CD4-positive, alpha-beta T cell (primary cell): Measurements from ENCODE around the gene CPSF4. TPM values are rescaled to one million over a fixed set of nuclear protein-coding genes. Genes with fewer than 3 reads are reported as not detected.
A peak's percentile ranks its signal among the peaks of the same experiment; 100 is the strongest.
"Not testable (repeated sequence)": the region's sequence is repeated elsewhere in the genome, so short reads cannot be mapped to it uniquely, and the experiment has no call there.

ENCODE experiments used
- ATAC-seq: fragments of 200-7000 bp; cut with Tn5 transposase; one replicate; pipeline ENCODE4 v1.10.0; 2022; ENCODE audit warnings: mild to moderate bottlenecking; ENCODE audit not compliant: poor library complexity
- CTCF ChIA-PET: fragments of 350-600 bp; sonication (Branson Sonifier 250); formaldehyde crosslinking; loops from one replicate; lab custom pipeline; 2021; ENCODE audit warnings: antibody characterized with exemption, inconsistent platforms; lab: Charles Lee
- POLR2A ChIA-PET: fragments of 350-600 bp; sonication (Branson Sonifier 250); formaldehyde crosslinking; loops from one replicate; lab custom pipeline; 2021; ENCODE audit warnings: antibody characterized with exemption, inconsistent platforms; lab: Charles Lee
- DNase-seq, 14 experiments: peaks; one replicate each; pipeline ENCODE4 v3.0.0-alpha.2; 2013 to 2020; ENCODE audit warnings: mixed read lengths in 2 of 14
- H3K27ac ChIP-seq, 2 donors: one replicate each; pipeline versions ENCODE4 v1.5.1 to v1.7.0; 2013; ENCODE audit warnings: low read length in 2 of 2, low read depth in 1 of 2, mild to moderate bottlenecking in 1 of 2
- H3K27me3 ChIP-seq, 2 experiments: 1 replicate in 1 of 2; 2 replicates in 1 of 2; pipeline versions ENCODE4 v1.6.1 to v1.7.0; 2013; ENCODE audit warnings: low read length in 2 of 2, control low read depth in 1 of 2, mild to moderate bottlenecking in 1 of 2, moderate library complexity in 1 of 2; ENCODE audit not compliant: insufficient read depth in 2 of 2, control insufficient read depth in 1 of 2
- H3K36me3 ChIP-seq: one replicate; pipeline ENCODE4 v1.6.1; 2013; ENCODE audit warnings: low read length, control low read depth; ENCODE audit not compliant: insufficient read depth
- H3K4me1 ChIP-seq: one replicate; pipeline ENCODE4 v1.6.1; 2013; ENCODE audit warnings: low read length, control low read depth; ENCODE audit not compliant: insufficient read depth
- H3K4me3 ChIP-seq: one replicate; pipeline ENCODE4 v1.5.1; 2013; ENCODE audit warnings: mild to moderate bottlenecking, low read length, moderate library complexity
- H3K9me3 ChIP-seq, 2 experiments: 1 replicate in 1 of 2; 2 replicates in 1 of 2; pipeline versions ENCODE4 v1.6.1 to v1.7.0; 2013; ENCODE audit warnings: low read length in 2 of 2, mild to moderate bottlenecking in 2 of 2, control low read depth in 1 of 2, moderate library complexity in 1 of 2; ENCODE audit not compliant: control insufficient read depth in 1 of 2, insufficient read depth in 1 of 2
- H3K27ac Mint-ChIP-seq: one replicate; pipeline ENCODE4 v1.8.0; 2020; ENCODE audit warnings: mixed read lengths
- H3K27me3 Mint-ChIP-seq: one replicate; pipeline ENCODE4 v1.8.0; 2021; ENCODE audit warnings: mixed read lengths
- H3K36me3 Mint-ChIP-seq: one replicate; pipeline ENCODE4 v1.8.0; 2021; ENCODE audit warnings: low read depth, mixed read lengths
- H3K4me1 Mint-ChIP-seq: one replicate; pipeline ENCODE4 v1.8.0; 2021; ENCODE audit warnings: low read depth, mixed read lengths
- H3K4me3 Mint-ChIP-seq: one replicate; pipeline ENCODE4 v1.8.0; 2020; ENCODE audit warnings: mild to moderate bottlenecking, mixed read lengths
- H3K9me3 Mint-ChIP-seq: one replicate; pipeline ENCODE4 v1.8.0; 2020; ENCODE audit warnings: mixed read lengths
- intact Hi-C, 2 experiments: fragments of 100-400 bp; cut with DNase I in 1 of 2; cut with micrococcal nuclease in 1 of 2; formaldehyde crosslinking; loops; one replicate each; pipeline versions ENCODE4 v1.15.1 to v1.9.0; 2023 to 2025; cut with DNase I, micrococcal nuclease
- total RNA-seq, 174 experiments: library from RNA in 2 of 174; stranded (reverse) in 2 of 174; gene quantifications; one replicate each; pipeline ENCODE4 v1.2.3 and lab custom pipeline; 2021 to 2026
- TF ChIP-seq, protein P1 (sequence below): fragments of 200-600 bp; IDR thresholded peaks from one replicate; pipeline ENCODE4 v1.8.0; 2022; ENCODE audit warnings: antibody characterized with exemption, mild to moderate bottlenecking

CPSF4 gene
- total RNA-seq, 2 experiments from 2014 or later, result 28.1 to 31.7 TPM

DNA sequence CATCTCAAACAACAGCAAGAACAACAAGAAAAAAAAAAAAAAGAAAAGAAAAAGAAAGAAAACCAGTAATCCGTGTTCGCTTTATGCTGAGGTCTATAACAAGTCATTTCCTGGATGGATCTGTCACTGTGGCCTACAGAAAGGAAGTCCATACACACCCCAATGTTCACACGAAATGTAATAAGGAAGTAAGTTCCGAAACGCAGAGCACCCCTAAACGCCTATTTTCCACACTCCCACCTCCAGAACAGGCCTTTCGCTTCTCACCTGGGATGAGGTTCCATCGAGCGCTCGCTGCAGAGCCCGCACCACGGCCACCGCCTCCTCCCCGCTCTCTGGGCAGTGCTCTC, 60.6 kb downstream of the CPSF4 start:
- TF ChIP-seq, protein P1, sequence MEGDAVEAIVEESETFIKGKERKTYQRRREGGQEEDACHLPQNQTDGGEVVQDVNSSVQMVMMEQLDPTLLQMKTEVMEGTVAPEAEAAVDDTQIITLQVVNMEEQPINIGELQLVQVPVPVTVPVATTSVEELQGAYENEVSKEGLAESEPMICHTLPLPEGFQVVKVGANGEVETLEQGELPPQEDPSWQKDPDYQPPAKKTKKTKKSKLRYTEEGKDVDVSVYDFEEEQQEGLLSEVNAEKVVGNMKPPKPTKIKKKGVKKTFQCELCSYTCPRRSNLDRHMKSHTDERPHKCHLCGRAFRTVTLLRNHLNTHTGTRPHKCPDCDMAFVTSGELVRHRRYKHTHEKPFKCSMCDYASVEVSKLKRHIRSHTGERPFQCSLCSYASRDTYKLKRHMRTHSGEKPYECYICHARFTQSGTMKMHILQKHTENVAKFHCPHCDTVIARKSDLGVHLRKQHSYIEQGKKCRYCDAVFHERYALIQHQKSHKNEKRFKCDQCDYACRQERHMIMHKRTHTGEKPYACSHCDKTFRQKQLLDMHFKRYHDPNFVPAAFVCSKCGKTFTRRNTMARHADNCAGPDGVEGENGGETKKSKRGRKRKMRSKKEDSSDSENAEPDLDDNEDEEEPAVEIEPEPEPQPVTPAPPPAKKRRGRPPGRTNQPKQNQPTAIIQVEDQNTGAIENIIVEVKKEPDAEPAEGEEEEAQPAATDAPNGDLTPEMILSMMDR, result no peak
- ChIA-PET CTCF (interaction anchor here (1.1 to 2.0 kb wide), 2 partner anchors 28 to 48 kb away, joined by 3 to 7 read pairs; no protein-coding TSS in a partner anchor), POLR2A (interaction anchor here (0.7 to 4.5 kb wide), 28 partner anchors 8 to 1353 kb away, joined by 3 to 99 read pairs (median 7); partner anchors contain the start of genes ARPC1A, ATP5MF, BUD31 and CPSF4)
- peak overlapping the region; percentile 77 for H3K4me3 ChIP-seq
- peaks cover 51% of the 10 kb centered on the region for H3K36me3 Mint-ChIP-seq
- ATAC-seq (peak; percentile 54), DNase-seq (peak in 4 of 14 experiments; percentile 13 to 79 (median 74))
- no peaks in the 10 kb centered on the region for H3K27me3 Mint-ChIP-seq
- no peaks in the 10 kb centered on the region for H3K9me3 Mint-ChIP-seq
- intact Hi-C loops, result loop anchor here (1.0 to 2.0 kb wide), 2 partner anchors 59 to 91 kb away; partner anchors contain the start of genes BUD31 (in 1 of the 2), PDAP1 (in 1 of the 2) and ZNF655 (in 1 of the 2)
- H3K27ac Mint-ChIP-seq, result peak overlapping the region; percentile 92
- peak overlapping the region; percentile 95 to 97 for H3K27ac ChIP-seq
- H3K4me3 Mint-ChIP-seq, result peak overlapping the region; percentile 97
- peaks cover 47% of the 10 kb centered on the region for H3K4me1 ChIP-seq
- peaks cover 35% of the 10 kb centered on the region for H3K36me3 ChIP-seq
- H3K4me1 Mint-ChIP-seq, result peaks cover 38% of the 10 kb centered on the region
- H3K27me3 ChIP-seq, result no peaks in the 10 kb centered on the region
- H3K9me3 ChIP-seq, result peaks cover 2 to 13% of the 10 kb centered on the region in 2 experiments

GRCh38 chr7:99499721-99500636, 61.2 kb downstream of the CPSF4 start, which contains the start of gene ZNF394:
Gene ZNF394 (minus strand): TSS chr7:99500281. CDS start chr7:99500093, 188 bp downstream.
- Histone ChIP-seq H3K27me3 (no peaks in the 10 kb centered on the region), H3K4me3 (peak within 1 kb of the TSS; percentile 77), H3K4me1 (peaks cover 48% of the 10 kb centered on the region), H3K36me3 (peaks cover 29% of the 10 kb centered on the region), H3K9me3 (peaks cover 0 to 6% of the 10 kb centered on the region in 2 experiments), H3K27ac (peak within 1 kb of the TSS; percentile 95 to 97)
- CTCF ChIA-PET, result interaction anchor here (1.1 to 2.0 kb wide), 4 partner anchors 9 to 47 kb away, joined by 3 to 7 read pairs (median 3); no protein-coding TSS in a partner anchor
- peak; percentile 80 to 95 (median 86) for DNase-seq
- Mint-ChIP-seq H3K27me3 (no peaks in the 10 kb centered on the region), H3K4me3 (peak within 1 kb of the TSS; percentile 97), H3K27ac (peak within 1 kb of the TSS; percentile 92), H3K36me3 (peaks cover 49% of the 10 kb centered on the region), H3K9me3 (no peaks in the 10 kb centered on the region), H3K4me1 (peaks cover 43% of the 10 kb centered on the region)
- POLR2A ChIA-PET, result interaction anchor here (0.6 to 4.5 kb wide), 36 partner anchors 9 to 1718 kb away, joined by 3 to 99 read pairs (median 5); partner anchors contain the start of genes ARPC1A, ATP5MF, BUD31 and CPSF4
- intact Hi-C loops, result loop anchor here (1.0 to 10.0 kb wide), 6 partner anchors 28 to 515 kb away; partner anchors contain the start of genes BUD31 (in 1 of the 2), FAM200A (in 1 of the 2), PDAP1 (in 1 of the 2) and ZKSCAN1 (in 1 of the 2)
- TF ChIP-seq, protein P1, result no peak
- peak; percentile 41 for ATAC-seq

GRCh38 chr7:99500637-99501009, 61.9 kb downstream of the CPSF4 start:
- peak overlapping the region; percentile 95 to 97 for H3K27ac ChIP-seq
- H3K4me1 Mint-ChIP-seq, result peaks cover 48% of the 10 kb centered on the region
- CTCF ChIA-PET, result interaction anchor here (1.3 to 2.0 kb wide), 3 partner anchors 9 to 29 kb away, joined by 3 to 7 read pairs (median 3); no protein-coding TSS in a partner anchor
- H3K27me3 ChIP-seq, result no peaks in the 10 kb centered on the region
- DNase-seq, result no peak
- ATAC-seq, result no peak
- no peaks in the 10 kb centered on the region for H3K9me3 ChIP-seq
- peaks cover 42% of the 10 kb centered on the region for H3K36me3 Mint-ChIP-seq
- H3K27me3 Mint-ChIP-seq, result no peaks in the 10 kb centered on the region
- intact Hi-C loops, result loop anchor here (1.0 to 10.0 kb wide), 4 partner anchors 28 to 514 kb away; partner anchors contain the start of genes FAM200A (in 1 of the 2), ZKSCAN1 (in 1 of the 2), ZNF789 (in 1 of the 2) and ZSCAN25 (in 1 of the 2)
- peak overlapping the region; percentile 77 for H3K4me3 ChIP-seq
- H3K36me3 ChIP-seq, result peaks cover 25% of the 10 kb centered on the region
- TF ChIP-seq, protein P1, result no peak
- peak overlapping the region; percentile 97 for H3K4me3 Mint-ChIP-seq
- H3K27ac Mint-ChIP-seq, result peak overlapping the region; percentile 92
- POLR2A ChIA-PET, result interaction anchor here (0.6 to 4.5 kb wide), 24 partner anchors 8 to 928 kb away, joined by 3 to 99 read pairs (median 7); partner anchors contain the start of genes ARPC1A, ATP5MF, BUD31 and CPSF4
- no peaks in the 10 kb centered on the region for H3K9me3 Mint-ChIP-seq
- H3K4me1 ChIP-seq, result peaks cover 53% of the 10 kb centered on the region

GRCh38 chr7:99501236-99501635, 62.5 kb downstream of the CPSF4 start:
- peaks cover 51% of the 10 kb centered on the region for H3K4me1 Mint-ChIP-seq
- H3K27me3 Mint-ChIP-seq, DNase-seq, H3K27me3 ChIP-seq, ATAC-seq, H3K27ac ChIP-seq, H3K9me3 Mint-ChIP-seq, H3K9me3 ChIP-seq, H3K4me3 ChIP-seq: not testable (repeated sequence)
- peaks cover 36% of the 10 kb centered on the region for H3K36me3 Mint-ChIP-seq
- intact Hi-C loops, result loop anchor here (2.0 to 10.0 kb wide), 2 partner anchors 52 to 514 kb away; partner anchors contain the start of genes FAM200A (in 1 of the 2) and ZKSCAN1 (in 1 of the 2)
- peak overlapping the region; percentile 97 for H3K4me3 Mint-ChIP-seq
- POLR2A ChIA-PET, result interaction anchor here (2.3 to 4.5 kb wide), 4 partner anchors 51 to 115 kb away, joined by 15 to 99 read pairs (median 27); partner anchors contain the start of genes BUD31, FAM200A, PDAP1 and ZNF655
- H3K27ac Mint-ChIP-seq, result peak overlapping the region; percentile 92
- Histone ChIP-seq H3K36me3 (peaks cover 22% of the 10 kb centered on the region), H3K4me1 (peaks cover 57% of the 10 kb centered on the region)
- CTCF ChIA-PET, result interaction anchor here (1.5 to 2.0 kb wide), 2 partner anchors 15 to 30 kb away, joined by 3 to 7 read pairs; no protein-coding TSS in a partner anchor
